MCF 10A (cell line): ENCODE results near the gene ARMC9. TPM values are rescaled to one million over a fixed set of nuclear protein-coding genes. Genes with fewer than 3 reads are reported as not detected.

ENCODE experiments used
- BruUV-seq: library from RNA; stranded (reverse); fragments of 400-500 nt; replicated peaks from 2 replicates; lab custom pipeline; 2021; lab: Mats Ljungman, UMichigan
- CTCF ChIA-PET: fragments of 300-600 bp; sonication (Branson Sonifier 250); formaldehyde crosslinking; extraction: SDS; loops from one replicate; lab custom pipeline; 2021; ENCODE audit warnings: antibody characterized with exemption, inconsistent platforms; lab: Yijun Ruan, JAX
- POLR2A ChIA-PET: fragments of 300-600, 350-650 bp; sonication (Branson Sonifier 250); formaldehyde crosslinking; extraction: SDS; loops from one replicate; lab custom pipeline; 2020; ENCODE audit warnings: antibody characterized with exemption, inconsistent platforms; lab: Yijun Ruan, JAX
- DNase-seq: peaks from one replicate; pipeline ENCODE4 v3.0.0-alpha.2; 2018; ENCODE audit not compliant: unreplicated experiment
- H3K27ac Mint-ChIP-seq: one replicate; pipeline ENCODE4 v1.8.0; 2022; ENCODE audit warnings: mild to moderate bottlenecking, low read depth, mixed read lengths; ENCODE audit not compliant: unreplicated experiment
- H3K27me3 Mint-ChIP-seq: one replicate; pipeline ENCODE4 v1.8.0; 2022; ENCODE audit warnings: mixed read lengths; ENCODE audit not compliant: insufficient read depth, unreplicated experiment
- H3K36me3 Mint-ChIP-seq: one replicate; pipeline ENCODE4 v1.8.0; 2022; ENCODE audit warnings: mild to moderate bottlenecking, moderate library complexity, mixed read lengths; ENCODE audit not compliant: insufficient read depth, unreplicated experiment
- H3K4me1 Mint-ChIP-seq: one replicate; pipeline ENCODE4 v1.8.0; 2022; ENCODE audit warnings: mixed read lengths; ENCODE audit not compliant: insufficient read depth, unreplicated experiment
- H3K4me3 Mint-ChIP-seq: one replicate; pipeline ENCODE4 v1.8.0; 2022; ENCODE audit warnings: mild to moderate bottlenecking, moderate library complexity, mixed read lengths; ENCODE audit not compliant: unreplicated experiment
- H3K9me3 Mint-ChIP-seq: one replicate; pipeline ENCODE4 v1.8.0; 2022; ENCODE audit warnings: mixed read lengths; ENCODE audit not compliant: unreplicated experiment
- intact Hi-C: fragments of 100-400 bp; cut with micrococcal nuclease; formaldehyde crosslinking; loops from 2 replicates; pipeline ENCODE4 v1.14.1; 2022
- total RNA-seq: library from RNA; stranded (reverse); gene quantifications from 2 replicates; pipeline ENCODE4 v1.2.3, GENCODE V29; 2022
- TF ChIP-seq, protein P1 (sequence below): fragments of 200-600 bp; IDR thresholded peaks from one replicate; pipeline ENCODE4 v1.8.0; 2022; ENCODE audit warnings: antibody characterized with exemption, mild to moderate bottlenecking; ENCODE audit not compliant: unreplicated experiment

ARMC9 gene
- total RNA-seq, 1 experiment from 2014 or later, result 16.5 TPM

DNA sequence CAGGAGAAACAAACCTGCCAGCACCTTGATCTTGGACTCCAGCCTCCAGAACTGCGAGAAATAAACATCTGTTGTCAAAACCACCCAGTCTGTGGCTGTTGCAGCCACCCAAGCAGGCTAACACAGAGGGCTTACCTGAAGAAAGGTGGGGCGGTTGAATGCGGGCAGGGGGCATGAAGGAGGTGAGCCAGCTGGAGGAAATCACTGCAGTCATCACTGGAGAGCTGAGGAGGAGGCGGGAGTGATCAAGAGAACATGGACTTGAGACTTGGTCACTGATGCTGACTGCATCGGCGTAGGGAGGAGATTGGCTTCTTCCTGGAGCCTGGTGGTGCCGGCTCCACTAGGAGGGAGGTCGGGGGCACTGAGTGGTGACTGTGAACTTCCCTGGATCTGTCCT lies 14.6 kb upstream of the ARMC9 start:
- intact Hi-C loops, result no loop called here
- no peaks in the 10 kb centered on the region for H3K4me1 Mint-ChIP-seq
- TF ChIP-seq, protein P1, sequence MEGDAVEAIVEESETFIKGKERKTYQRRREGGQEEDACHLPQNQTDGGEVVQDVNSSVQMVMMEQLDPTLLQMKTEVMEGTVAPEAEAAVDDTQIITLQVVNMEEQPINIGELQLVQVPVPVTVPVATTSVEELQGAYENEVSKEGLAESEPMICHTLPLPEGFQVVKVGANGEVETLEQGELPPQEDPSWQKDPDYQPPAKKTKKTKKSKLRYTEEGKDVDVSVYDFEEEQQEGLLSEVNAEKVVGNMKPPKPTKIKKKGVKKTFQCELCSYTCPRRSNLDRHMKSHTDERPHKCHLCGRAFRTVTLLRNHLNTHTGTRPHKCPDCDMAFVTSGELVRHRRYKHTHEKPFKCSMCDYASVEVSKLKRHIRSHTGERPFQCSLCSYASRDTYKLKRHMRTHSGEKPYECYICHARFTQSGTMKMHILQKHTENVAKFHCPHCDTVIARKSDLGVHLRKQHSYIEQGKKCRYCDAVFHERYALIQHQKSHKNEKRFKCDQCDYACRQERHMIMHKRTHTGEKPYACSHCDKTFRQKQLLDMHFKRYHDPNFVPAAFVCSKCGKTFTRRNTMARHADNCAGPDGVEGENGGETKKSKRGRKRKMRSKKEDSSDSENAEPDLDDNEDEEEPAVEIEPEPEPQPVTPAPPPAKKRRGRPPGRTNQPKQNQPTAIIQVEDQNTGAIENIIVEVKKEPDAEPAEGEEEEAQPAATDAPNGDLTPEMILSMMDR, result no peak

DNA sequence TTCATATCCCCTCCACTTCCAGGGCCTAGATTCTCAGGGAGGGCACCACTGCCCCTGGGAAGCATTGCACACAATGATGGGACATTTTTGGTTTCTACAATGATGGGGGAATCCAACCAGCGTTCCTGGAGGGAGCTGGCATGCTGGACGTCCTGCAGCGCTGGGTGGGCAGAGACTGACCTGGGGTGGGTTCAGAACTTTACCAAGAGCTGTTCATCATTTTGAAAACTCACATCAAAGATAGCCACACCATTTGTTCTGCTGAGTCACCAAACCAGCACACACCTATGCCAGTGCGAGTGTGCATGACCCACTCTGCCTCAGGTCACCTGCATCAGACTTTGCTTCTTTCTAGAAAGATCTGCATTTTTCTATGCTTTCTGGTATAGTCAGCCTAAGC lies 14.1 kb upstream of the ARMC9 start:
- Mint-ChIP-seq H3K36me3 (no peaks in the 10 kb centered on the region), H3K9me3 (no peaks in the 10 kb centered on the region), H3K27me3 (peaks cover 13% of the 10 kb centered on the region), H3K27ac (no peak overlapping the region), H3K4me1 (no peaks in the 10 kb centered on the region), H3K4me3 (no peak overlapping the region)
- ChIA-PET CTCF (no interaction called here), POLR2A (interaction anchor here (1.0 kb wide), 1 partner anchor 13 kb away, joined by 3 read pairs; no protein-coding TSS in a partner anchor)
- TF ChIP-seq, protein P1, result no peak
- BruUV-seq, result no TSS peak
- intact Hi-C loops, result no loop called here
- no peak for DNase-seq

More for the DNA sequence above, 14.6 kb upstream of the ARMC9 start:
- Mint-ChIP-seq H3K4me3 (no peak overlapping the region), H3K27me3 (peaks cover 8% of the 10 kb centered on the region), H3K27ac (no peak overlapping the region), H3K36me3 (no peaks in the 10 kb centered on the region), H3K9me3 (no peaks in the 10 kb centered on the region)
- CTCF ChIA-PET, result no interaction called here
- DNase-seq, result no peak
- POLR2A ChIA-PET, result interaction anchor here (1.0 to 1.5 kb wide), 2 partner anchors 13 to 14 kb away, joined by 3 read pairs; partner anchors contain the start of gene ARMC9
- BruUV-seq, result no TSS peak

DNA sequence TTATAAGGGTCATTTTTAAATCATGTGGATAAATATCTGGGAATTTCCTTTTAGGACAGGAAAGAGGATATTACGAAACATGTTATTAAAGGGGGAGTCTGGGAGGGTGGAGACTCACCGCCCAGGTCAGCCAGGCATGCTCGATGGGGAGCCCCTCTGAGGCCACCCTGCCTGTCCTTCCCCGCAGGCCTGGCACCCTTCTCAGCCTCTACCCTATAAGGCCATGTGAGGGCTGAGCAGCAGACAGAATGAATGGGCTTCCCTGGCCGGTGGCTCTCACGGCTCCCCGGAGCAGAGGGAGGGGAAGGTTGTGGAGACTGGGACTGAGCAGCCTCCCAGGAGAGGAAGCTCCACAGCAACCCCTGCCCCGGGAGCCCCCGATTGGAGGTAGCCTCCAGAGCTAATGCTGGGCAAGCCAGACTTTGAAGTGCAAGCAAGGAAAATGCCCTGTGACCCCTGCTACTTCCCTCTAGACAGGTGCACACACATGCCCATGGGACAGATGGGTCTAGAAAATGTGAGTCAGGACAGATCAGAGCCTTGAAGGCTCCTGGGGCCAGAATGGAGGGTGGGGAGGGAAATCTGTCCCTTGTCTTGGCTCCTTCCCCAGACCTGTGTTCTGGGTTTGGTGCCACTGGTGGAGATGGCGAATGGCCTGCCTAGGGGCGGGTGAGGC lies 13.2 kb upstream of the ARMC9 start:
- Mint-ChIP-seq H3K4me3 (no peak overlapping the region), H3K27me3 (peaks cover 22% of the 10 kb centered on the region), H3K27ac (no peak overlapping the region), H3K4me1 (no peaks in the 10 kb centered on the region), H3K9me3 (no peaks in the 10 kb centered on the region), H3K36me3 (no peaks in the 10 kb centered on the region)
- ChIA-PET CTCF (no interaction called here), POLR2A (interaction anchor here (1.2 kb wide), 1 partner anchor 22 kb away, joined by 3 read pairs; no protein-coding TSS in a partner anchor)
- TF ChIP-seq, protein P1, result no peak
- intact Hi-C loops, result no loop called here
- BruUV-seq, result no TSS peak
- DNase-seq, result no peak

DNA sequence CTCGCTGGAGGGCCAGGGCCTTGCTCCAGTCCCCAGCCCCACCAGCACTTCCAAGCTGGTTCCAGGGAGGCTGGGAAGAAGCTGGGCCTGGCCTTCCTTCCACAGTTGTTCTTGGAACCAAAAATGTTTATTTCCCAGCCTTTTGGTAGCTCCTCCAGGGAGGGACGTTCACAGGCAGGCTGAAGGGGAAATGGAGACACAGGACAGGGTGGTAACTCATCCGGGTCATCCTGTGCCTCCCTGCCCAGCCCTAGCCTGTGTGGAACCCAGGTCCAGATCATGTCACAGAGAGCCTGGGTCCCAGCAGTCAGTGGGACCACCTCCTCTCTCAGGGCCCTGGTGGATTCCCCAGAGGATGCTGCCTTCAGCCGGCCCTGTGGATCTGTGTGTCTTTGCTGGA lies 12.5 kb upstream of the ARMC9 start:
- intact Hi-C loops, result no loop called here
- H3K36me3 Mint-ChIP-seq, result no peaks in the 10 kb centered on the region
- no TSS peak for BruUV-seq
- CTCF ChIA-PET, result no interaction called here
- H3K4me1 Mint-ChIP-seq, result no peaks in the 10 kb centered on the region
- no peak for DNase-seq
- TF ChIP-seq, protein P1, result no peak
- peaks cover 27% of the 10 kb centered on the region for H3K27me3 Mint-ChIP-seq
- H3K9me3 Mint-ChIP-seq, result no peaks in the 10 kb centered on the region
- no peak overlapping the region for H3K4me3 Mint-ChIP-seq
- no peak overlapping the region for H3K27ac Mint-ChIP-seq
- POLR2A ChIA-PET, result interaction anchor here (1.2 kb wide), 1 partner anchor 23 kb away, joined by 3 read pairs; no protein-coding TSS in a partner anchor
